SKM-1 (cell line): ENCODE results near the gene ARHGEF2.

Experiments used
- DNase-seq: peaks from one replicate; lab custom pipeline; 2025; ENCODE audit not compliant: unreplicated experiment; lab: John Stamatoyannopoulos, UW

Gene ARHGEF2

DNA sequence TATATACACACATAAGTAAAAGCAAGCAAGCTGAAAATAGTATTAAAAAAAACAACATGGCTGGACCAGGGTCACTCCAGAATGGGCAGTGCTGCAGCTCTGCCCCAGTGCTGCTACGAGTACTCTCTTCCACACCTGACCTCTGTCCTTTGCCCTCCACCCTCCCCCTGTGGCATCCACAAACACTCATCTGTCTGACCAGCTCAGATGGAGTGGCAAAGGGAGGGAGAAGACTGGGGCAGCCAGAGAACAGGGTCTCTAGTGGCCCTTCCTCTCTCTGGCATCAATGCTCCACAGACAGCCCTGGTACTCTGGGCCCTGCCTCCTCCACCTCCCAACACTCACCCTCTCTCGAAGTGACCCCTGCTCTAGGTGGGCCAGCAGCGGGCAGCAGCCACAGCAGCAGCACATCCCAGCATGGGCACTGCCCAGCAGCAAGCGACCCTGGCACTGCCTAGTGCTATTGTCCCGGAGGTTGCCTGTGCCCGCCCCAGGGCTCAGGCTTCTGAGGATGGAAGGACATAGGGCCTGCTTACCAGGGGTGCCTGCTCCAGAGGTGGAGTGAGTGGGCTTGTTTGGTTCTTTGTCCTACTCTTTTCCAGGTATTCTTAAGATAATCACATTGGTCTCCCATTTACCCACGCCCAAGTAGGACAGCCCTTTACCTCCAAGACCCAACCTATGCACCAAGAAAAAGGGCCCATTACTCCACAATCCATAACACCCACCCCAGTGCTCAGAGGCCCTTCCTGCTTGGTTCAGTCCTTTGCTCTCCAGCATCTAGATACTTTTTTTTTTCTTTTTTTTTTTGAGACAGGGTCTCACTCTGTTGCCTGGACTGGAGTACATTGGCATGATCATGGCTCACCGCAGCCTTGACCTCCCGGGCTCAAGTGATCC is 6.2 kb downstream of the ARHGEF2 start:
- DNase-seq, result no peak

DNA sequence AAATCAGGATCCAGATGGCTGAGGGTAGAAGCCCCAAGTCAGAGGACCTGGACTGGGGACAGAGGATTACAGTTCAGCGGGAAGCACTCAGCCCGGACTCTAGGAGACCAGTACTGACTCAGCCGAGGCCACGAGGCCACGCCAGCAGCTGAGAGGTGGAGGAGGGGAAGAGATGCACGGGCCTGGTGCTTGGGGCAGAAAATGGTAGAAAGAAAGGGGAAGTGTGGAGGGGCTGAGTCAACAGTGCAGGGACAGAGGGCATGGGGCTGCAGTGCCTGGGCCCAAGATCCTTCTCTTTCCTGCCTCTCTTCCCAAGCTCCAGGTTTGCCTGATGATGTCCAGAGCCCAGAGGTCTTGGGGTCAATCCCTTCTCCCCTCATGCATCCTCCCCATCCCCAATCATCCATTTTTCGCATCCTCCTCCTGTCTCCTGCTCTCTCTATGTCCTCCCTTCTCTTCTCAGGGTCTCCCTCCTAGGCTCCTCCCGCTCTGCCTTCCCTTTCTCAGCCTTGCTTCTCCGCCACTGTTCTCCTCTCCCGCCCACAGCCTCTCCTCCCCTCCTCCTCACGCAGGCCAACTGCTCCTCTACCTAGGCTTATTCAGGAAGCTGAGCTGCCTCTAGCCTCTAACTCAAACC is 7.7 kb downstream of the ARHGEF2 start:
- DNase-seq, result peak; percentile 95

DNA sequence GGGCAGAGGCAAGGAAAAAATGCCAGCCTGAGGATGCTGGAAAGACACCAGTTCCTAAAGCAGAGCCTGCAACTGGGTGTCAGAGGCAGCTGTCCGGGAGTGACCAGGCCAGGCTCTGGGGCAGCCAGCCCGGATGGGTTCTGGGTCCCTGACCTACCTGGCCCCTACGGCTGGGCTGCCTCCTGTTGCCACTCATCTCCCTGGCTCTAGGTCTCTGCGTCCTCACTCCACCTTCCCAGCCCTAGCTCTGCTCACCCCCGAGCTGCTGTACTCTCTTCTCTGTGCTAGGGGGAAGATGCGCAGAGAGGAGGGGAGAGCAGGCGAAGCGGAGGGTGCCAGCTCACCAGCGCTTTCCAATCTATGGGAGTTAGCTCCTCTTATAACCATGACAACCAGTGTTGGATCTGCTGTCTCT is 9.0 kb downstream of the ARHGEF2 start:
- no peak for DNase-seq

DNA sequence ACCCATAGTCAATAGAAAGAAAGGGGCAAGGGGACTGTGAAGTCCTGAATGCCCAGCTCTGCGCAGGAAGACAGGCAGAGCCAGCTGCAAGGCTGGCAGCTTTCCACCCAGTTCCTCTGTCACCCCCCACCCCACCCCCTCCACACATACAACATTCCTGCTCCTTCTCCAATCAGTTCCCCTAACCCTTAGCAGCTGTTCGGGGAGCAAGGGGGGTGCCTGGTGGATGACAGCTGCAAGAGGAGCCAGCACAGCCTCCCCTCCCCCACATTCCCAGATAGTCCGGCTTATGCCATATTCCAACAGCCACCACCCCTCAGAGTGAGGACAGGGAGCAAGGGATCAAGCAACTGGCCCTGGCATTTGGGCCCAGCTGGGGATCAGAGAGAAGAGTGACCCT is 9.7 kb downstream of the ARHGEF2 start:
- no peak for DNase-seq

DNA sequence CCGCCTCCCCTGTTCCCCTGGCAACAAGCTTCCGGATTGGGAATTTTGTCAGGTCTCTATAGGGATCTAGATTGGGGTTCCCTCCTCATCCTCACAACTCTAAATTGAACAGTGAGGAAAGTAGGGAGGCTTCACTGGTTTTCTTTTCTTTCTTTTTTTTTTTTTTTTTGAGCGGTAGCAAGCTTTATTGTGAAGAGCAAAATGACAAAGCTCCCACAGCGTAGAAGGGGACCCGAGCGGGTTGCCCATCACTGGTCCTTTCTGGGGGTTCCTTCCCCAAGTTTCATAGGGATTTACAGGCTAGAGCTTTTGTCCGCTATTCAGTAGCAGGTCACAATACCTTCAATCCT is 10.3 kb downstream of the ARHGEF2 start:
- no peak for DNase-seq

DNA sequence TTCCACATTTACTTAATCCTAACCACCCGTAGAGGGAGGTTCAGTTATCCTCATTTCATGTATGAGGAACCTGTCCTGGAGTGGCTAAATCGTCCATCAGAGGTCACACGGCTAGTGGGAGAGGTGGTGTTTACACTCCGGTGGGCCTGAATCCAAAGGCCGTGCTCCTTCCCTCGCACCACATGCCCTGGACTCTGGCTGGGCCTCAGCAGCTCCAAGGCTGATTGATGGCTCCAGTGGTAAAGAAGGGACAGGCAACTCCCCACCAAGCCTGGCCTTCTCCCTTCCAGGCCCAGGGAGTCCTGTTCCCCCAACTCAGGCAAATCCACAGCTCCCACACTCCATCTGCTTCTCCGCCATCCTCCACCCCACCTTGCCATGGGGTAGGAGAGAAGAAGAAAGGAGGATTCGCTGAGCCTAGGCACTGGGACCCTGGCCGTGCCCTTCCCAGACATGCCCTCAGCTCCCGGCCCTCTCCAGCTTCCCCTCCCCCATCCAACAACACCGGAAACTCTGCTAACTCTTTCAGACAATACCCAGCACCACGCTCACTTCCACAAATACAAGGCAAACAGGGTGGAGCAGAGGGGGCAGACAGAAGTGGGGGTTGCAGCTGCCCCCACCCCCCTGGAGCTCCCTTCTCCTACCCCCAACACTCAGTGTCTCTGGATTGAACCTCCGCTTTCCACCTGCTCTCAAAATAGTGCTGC is 10.9 kb downstream of the ARHGEF2 start:
- no peak for DNase-seq

DNA sequence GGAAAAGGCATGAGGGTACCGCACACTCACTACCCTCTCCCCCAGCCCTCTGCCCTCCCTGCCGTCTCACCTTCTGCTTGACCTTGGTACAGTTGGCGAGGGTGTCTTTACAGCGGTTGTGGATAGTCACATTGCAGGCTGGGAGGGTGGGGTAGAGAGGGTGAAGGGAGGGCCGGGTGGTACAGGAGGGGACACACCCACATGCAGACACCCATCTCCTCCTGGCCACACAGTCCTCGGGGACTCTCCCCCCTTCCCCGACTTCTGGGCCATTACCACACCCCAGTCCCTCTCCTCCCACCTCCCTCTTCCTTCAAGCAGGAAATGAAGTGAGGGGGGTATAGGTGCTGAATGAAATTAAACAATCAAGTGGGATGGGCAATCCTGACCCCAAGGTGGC is 11.6 kb downstream of the ARHGEF2 start:
- DNase-seq, result no peak

DNA sequence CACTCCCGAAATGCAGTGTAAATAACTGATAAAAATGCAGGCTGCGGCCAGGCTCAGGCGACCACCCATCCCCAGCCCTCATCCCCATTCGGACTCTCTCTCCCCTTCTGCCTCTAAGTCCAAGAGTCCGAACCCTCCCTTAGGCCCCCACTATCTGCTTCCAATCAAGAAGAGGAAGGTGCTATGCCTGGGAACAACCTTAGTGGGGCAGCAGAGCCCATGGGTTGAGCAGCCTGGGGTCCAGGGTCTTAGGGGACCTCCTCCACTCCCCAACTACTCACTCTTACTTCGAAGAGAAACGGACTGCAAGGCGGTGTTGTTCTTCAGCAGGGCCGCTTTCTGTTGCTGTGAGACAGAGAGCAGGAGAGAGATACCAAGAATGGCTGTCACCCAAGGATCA is 12.2 kb downstream of the ARHGEF2 start:
- DNase-seq, result no peak

DNA sequence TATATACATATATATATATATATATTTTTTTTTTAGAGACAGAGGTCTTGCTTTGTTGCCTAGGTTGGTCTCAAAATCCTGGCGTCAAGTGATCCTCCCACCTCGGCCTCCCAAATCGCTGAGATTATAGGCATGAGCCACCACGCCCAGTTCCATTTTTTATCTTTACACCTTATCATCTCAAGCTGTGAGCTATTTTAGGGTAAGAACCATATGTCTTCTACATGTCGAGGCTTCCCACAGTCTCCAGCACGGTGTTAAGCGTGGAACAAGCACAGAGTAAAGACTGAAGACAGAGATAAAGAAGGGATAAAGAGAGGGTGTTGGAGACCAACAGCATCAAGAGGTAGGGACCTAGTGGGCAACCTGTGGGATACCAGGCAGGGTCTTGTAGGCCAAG is 14.2 kb downstream of the ARHGEF2 start:
- no peak for DNase-seq

DNA sequence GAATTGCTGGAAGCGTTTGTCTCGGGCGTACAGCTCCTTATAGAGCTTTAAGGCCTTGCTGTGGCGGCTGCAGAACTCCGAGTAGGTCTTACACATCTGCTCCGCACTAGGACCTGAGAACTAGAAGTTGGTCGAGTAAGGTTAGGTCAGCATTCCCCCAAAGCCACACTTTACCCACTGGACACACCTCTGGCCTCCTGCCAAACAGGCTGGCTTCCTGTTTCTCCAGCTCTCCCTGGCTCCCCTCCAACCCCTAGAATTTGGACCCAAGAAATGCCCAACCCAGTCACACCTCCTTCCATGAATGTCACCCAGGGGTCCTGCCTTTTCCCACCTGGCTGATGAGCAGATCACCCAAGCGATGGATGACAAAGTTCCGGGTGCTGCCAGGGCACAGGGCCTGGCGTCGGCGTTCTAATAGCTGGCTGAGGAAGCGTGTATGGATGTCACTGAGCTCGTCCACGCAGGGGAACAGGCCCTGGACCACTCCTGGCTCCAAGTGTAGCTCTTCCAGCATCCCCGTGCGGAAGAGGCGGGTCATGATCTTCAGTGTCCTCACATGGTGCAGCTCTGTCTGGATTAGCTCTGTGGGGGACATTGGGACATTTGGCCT is 15.6 kb downstream of the ARHGEF2 start:
- no peak for DNase-seq

DNA sequence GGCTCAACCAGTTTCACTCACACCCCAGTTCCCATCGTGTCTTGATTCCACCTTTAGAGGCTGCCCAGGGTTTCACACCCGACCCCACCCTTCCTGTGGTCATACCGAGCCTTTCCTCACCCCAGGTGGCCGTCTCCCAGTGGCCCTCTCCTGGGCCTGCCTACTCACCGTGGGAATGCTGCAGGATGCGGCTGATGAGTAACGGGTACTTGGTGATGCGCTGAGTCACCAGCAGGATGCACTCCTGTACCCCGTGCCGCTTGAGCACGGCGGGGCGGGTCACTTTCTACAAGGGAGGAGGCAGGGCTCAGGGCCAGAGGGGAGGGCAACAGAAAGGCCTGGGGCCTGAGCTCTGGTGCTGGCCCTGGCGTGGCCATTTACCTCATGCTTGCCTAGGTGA is 16.4 kb downstream of the ARHGEF2 start:
- DNase-seq, result no peak

DNA sequence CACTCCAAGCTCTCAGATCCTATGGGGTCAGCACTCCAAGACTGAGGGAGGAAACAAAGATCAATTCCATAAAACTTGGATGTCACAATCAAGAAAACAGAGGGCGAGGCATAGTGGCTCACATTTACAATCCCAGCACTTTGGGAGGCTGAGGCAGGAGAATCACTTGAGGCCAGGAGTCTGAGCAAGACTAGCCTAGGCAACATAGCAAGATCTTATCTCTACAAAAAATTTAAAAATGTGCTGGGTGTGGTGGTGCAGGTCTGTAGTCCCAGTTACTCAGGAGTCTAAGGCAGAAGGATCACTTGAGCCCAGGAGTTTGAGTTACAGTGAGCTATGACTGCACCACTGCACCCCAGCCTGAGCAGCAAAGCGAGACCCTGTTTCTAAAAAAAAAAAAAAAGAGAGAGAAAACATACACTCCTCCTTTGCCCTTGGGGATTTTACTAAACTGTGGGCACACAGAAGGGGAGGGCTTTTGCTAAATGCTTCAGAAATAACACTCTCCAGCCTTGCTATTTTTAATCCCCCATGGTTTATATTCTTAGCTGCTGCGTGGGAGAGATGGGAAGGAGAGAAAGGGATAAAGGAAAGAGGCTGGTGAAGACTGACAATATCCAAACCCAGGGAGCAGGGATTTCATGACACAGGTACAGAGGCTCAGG is 18.1 kb downstream of the ARHGEF2 start:
- DNase-seq, result no peak

DNA sequence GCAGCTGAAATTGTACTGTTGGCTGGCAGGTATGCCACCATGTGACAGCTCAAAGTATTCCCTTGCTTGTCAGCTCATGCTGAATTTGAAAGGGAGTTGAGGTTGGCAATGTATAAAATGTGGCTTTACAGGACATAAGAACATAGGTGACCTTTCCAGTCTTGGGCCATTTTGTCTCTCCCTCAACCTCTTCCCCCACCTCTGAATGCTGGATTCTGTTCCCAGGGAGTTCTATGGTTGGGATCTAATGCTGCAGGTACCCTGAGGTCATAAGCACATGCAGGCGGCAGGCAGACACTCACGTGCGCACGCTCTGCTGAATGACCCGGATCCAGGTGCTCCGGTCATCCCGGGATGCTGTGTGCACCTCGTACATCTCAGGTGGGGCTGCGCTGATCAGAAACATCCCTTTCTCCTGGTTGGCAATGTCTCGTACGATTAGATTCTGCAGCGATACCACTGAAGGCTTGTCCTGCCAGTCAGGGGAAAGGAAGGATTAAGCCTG is 20.9 kb downstream of the ARHGEF2 start:
- DNase-seq, result no peak

DNA sequence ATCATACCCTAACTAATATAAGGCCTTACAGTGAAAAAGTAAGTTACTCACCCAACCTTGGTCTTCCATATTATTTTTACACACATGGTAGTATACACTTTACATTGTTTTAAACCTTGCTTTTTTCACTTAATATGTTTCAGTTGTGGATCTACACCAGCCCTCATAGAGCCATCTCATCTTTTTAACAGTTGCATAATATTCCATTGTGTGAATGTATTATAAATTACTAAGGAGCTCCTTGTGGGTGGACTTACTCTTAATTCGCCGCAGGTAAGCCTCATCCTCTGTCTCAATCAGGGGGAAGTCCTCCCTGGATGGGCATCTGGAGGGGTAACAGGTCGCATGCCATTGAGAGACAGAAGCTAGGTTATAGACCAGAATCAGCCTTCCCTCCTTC is 23.7 kb downstream of the ARHGEF2 start:
- DNase-seq, result no peak

DNA sequence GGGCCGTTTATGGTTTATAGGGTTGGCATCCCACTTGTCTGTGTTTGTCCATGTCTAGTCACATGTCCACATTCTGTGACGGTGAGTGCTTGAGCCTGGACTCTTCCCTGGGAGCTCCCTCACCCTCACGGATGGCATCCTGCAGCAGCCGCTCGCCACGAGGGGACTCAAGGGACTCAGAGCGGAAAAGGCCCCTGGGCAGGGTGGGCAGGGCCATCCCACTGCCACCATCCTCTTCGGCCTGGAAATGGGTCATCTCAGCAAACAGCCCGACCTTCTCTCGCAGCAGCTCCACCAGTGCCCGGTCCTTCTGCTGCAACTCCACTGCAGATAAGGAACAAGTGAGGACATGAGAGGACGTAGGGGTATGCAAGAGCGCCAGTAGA is 25.8 kb downstream of the ARHGEF2 start:
- DNase-seq, result no peak

DNA sequence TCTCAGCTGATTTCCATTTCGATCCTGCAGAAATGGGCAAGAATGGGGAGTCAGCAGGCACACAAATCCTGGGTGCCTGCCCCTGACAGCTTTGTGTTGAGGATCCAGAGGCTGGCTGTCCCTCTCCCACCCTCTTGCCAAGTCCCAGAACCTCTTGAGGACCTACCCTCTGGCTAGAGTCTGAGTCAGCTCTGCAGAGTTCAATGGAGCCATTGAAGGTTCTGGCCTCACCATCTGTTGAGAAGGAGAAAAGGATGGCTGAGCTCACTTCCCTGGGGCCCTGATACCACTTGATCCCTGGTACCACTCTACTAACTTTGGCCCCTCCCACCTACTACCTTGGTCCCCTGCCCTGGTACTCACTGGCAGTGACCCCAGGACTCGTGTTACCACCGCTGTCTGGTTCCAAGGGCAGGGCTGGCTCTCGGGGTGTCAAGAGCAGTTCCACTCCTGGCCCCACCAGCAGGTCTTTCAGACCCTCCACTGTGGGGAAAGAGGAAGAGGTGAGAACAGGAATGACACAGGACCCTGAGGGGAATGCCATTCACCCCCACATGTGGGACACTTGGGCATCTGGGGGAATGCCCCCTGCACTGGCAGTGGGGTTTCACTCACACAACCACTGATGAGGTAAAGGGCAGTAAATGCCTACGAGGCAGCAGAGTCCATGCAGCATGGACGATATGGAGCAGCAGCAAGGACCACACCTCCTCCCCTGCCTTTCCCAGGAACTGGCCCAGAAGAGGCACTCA is 26.4 kb downstream of the ARHGEF2 start:
- no peak for DNase-seq

DNA sequence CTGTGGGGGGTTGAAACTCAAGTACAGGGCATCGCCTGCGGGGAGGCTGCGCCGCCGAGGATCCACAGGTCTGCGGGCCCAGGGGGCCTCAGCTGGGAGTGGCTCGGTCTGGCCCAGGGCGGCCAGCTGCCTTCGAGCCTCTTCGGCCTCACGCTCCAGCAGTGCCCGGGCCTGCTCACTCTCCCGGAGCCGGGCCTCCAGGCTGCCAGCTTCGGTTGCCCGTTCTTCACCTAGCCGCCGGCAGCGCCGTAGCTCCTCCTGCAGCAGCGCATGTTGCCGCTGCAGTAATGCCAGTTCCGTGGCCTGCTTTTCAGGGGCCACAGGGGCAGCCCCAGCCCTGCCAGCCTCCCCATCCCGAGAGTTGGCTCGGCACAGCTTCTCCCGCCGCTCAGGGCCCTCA is 27.5 kb downstream of the ARHGEF2 start:
- no peak for DNase-seq

DNA sequence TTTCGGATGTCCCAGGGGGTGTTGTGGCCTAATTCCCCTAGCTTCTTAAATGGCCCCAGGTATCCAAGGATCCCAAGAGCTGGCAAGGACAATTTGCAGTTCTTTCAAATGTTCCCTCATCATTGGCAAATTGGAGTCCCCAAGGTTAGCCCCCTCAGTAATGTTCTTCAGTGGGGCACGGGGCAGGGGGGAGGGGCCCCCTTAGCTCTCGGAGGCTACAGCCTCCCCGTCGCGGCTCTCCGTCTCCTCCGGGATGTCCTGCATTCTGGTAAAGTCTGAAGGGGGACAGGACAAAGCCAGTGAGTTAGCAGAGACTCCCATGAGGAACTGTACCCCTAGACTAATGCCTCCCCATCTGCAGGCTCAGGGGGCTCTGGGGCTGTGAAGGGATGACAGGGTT is 30.6 kb downstream of the ARHGEF2 start:
- DNase-seq, result no peak

DNA sequence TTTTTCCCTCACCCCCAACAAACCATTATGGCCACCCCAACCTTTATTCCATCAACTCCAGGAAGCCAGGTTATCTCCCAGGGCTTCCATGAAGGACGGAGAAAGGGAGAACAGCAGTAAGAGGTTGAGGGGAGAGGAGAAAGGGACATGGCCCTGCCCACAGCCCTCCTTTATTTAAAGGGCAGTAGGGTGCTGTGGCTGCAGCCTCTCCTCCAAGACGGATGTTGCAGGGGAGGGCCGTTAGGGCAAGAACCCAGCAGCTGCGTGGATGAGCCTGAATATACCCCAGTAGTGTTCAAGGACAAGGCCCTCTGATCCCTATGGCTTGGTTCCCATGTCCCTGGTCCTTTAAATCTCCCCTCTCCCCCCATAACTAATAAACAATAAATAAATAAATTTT is 31.1 kb downstream of the ARHGEF2 start:
- no peak for DNase-seq

DNA sequence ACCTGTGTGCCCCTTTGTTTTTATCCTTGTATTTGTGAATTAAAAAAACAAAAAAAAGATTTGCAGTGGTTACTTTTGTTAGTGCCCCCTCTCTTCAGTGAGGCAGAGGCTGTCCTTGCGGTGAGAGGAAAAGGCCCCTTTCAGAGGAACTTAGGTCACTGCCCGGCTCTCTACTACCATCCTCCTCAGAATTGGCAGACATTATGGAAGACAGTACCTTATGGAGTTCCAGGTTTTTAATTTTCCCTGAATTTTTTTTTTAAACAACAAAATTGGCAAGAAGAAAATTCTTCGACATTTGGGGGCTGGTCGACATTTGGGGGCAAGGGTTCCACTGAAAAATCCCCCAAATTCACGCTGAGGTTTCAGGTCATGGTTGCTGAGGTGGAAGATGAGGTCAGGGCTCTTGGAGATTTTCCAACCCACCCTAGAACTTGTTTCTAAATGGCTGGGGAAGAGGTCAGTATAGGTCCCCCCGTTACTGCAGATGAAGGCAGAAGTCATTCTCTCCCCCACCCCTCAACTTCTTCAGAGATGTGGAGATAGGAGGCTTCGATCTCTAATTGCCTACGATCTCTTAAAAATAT is 31.6 kb downstream of the ARHGEF2 start:
- no peak for DNase-seq
